Ectodermal cell (in vitro differentiated cells): Measurements from ENCODE around the gene ABCA7.

Source experiments
- H3K27ac ChIP-seq: 2 replicates; pipeline ENCODE4 v1.7.0; 2013; ENCODE audit warnings: mild to moderate bottlenecking, low read depth, low read length; ENCODE audit not compliant: insufficient read depth, poor library complexity, severe bottlenecking
- H3K27me3 ChIP-seq: 2 replicates; pipeline ENCODE4 v1.7.0; 2013; ENCODE audit warnings: mild to moderate bottlenecking, low read length; ENCODE audit not compliant: insufficient read depth, control insufficient read depth, poor library complexity, severe bottlenecking
- H3K36me3 ChIP-seq: one replicate; pipeline ENCODE4 v1.7.0; 2013; ENCODE audit warnings: low read length; ENCODE audit not compliant: control insufficient read depth, insufficient read depth
- H3K4me1 ChIP-seq: one replicate; pipeline ENCODE4 v1.7.0; 2013; ENCODE audit warnings: low read length; ENCODE audit not compliant: control insufficient read depth, insufficient read depth
- H3K4me3 ChIP-seq: 2 replicates; pipeline ENCODE4 v1.7.0; 2013; ENCODE audit warnings: low read depth, low read length, control low read depth; ENCODE audit not compliant: insufficient read depth
- H3K9me3 ChIP-seq: 2 replicates; pipeline ENCODE4 v1.7.0; 2013; ENCODE audit warnings: mild to moderate bottlenecking, low read length, moderate library complexity; ENCODE audit not compliant: control insufficient read depth
- WGBS, 2 experiments: methylation state at CpG; one replicate each; pipeline ENCODE4 v1.1.7; 2013; ENCODE audit warnings: missing lambda C conversion rate in 2 of 2; 5-methylcytosine and 5-hydroxymethylcytosine counted together

Gene ABCA7

DNA sequence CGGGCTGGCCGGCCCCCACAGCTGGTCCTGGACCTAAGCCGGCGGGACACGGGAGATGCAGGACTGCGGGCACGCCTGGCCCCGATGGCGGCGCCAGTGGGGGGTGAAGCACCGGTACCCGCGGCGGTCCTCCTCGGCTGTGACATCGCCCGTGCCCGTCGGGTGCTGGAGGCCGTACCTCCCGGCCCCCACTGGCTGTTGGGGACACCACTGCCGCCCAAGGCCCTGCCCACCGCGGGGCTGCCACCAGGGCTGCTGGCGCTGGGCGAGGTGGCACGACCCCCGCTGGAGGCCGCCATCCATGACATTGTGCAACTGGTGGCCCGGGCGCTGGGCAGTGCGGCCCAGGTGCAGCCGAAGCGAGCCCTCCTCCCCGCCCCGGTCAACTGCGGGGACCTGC, 36.6 kb upstream of the ABCA7 start:
- no peak overlapping the region for H3K27ac ChIP-seq
- H3K4me1 ChIP-seq, result no peaks in the 10 kb centered on the region
- H3K36me3 ChIP-seq, result no peaks in the 10 kb centered on the region
- H3K9me3 ChIP-seq, result no peaks in the 10 kb centered on the region
- 91 to 92% methylated on average over 37 of the region's 37 CpGs for WGBS, 2 experiments
- H3K27me3 ChIP-seq, result peaks cover 45% of the 10 kb centered on the region
- no peak overlapping the region for H3K4me3 ChIP-seq

DNA sequence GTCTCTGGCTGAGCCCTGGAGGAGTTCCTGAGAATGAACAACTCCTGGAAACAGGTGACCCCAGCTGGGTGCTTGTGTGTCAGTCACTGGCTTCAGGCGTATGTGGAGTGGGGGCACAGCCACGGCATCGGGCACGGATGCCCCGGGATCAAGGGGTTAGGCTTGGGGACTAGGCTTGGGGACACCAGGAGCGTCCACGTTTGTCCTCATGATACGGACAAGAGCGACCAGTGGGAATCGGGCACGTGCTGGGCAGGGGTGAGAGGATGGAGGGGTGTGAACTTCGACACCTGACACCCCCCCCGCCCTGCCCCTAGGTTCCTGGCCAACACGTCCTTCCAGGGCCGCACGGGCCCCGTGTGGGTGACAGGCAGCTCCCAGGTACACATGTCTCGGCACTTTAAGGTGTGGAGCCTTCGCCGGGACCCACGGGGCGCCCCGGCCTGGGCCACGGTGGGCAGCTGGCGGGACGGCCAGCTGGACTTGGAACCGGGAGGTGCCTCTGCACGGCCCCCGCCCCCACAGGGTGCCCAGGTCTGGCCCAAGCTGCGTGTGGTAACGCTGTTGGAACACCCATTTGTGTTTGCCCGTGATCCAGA, 35.6 kb upstream of the ABCA7 start:
- H3K4me1 ChIP-seq, result no peaks in the 10 kb centered on the region
- 88% methylated on average over 32 of the region's 32 CpGs for WGBS, 2 experiments
- no peak overlapping the region for H3K4me3 ChIP-seq
- H3K27me3 ChIP-seq, result peaks cover 34% of the 10 kb centered on the region
- no peak overlapping the region for H3K27ac ChIP-seq
- H3K36me3 ChIP-seq, result no peaks in the 10 kb centered on the region
- no peaks in the 10 kb centered on the region for H3K9me3 ChIP-seq

DNA sequence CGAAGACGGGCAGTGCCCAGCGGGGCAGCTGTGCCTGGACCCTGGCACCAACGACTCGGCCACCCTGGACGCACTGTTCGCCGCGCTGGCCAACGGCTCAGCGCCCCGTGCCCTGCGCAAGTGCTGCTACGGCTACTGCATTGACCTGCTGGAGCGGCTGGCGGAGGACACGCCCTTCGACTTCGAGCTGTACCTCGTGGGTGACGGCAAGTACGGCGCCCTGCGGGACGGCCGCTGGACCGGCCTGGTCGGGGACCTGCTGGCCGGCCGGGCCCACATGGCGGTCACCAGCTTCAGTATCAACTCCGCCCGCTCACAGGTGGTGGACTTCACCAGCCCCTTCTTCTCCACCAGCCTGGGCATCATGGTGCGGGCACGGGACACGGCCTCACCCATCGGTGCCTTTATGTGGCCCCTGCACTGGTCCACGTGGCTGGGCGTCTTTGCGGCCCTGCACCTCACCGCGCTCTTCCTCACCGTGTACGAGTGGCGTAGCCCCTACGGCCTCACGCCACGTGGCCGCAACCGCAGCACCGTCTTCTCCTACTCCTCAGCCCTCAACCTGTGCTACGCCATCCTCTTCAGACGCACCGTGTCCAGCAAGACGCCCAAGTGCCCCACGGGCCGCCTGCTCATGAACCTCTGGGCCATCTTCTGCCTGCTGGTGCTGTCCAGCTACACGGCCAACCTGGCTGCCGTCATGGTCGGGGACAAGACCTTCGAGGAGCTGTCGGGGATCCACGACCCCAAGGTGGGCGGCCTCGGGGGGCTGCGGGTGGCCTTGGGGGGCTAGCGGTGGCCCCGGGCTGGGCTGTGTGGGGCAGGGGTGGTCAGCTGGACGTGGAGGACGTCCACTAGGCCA, 34.9 kb upstream of the ABCA7 start:
- Histone ChIP-seq H3K27ac (no peak overlapping the region), H3K27me3 (peaks cover 27% of the 10 kb centered on the region), H3K36me3 (no peaks in the 10 kb centered on the region), H3K4me1 (no peaks in the 10 kb centered on the region), H3K9me3 (no peaks in the 10 kb centered on the region), H3K4me3 (no peak overlapping the region)
- 93% methylated on average over 69 to 70 of the region's 70 CpGs for WGBS, 2 experiments

DNA sequence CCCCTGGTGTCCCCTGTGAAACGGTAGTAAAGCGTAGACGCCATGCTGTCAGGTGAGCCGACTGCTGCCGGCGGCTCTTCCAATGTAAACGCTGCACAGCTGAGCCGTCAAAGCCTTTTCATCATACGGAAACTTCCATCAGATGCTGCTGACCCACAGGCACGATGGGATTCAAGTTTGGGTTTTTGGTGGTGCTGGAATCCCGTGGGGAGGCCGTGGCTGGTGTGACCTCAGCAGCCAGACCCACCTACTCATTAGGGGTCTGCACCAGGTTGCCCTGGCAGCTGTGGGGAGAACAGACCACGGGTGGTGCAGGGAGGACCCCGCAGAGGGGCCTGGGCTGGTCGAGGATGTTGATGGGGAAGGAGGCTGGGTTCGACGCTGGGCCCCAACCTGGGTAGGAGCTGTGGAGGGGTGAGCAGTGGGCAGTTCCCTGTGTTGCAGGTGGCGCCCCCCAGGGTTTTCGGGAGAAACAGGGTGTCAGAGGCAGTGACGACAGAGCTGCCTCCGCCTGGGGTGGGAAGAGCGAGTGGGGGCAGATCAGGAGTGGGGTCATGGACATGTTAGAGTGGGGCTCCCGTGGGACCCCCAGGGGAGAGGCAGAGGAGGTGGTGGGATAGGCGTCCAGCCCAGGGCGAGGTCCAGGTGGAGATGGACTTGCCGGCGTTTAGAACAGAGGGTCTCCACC, 33.1 kb upstream of the ABCA7 start:
- H3K9me3 ChIP-seq, result no peaks in the 10 kb centered on the region
- no peak overlapping the region for H3K27ac ChIP-seq
- no peak overlapping the region for H3K4me3 ChIP-seq
- 90 to 92% methylated on average over 27 of the region's 27 CpGs for WGBS, 2 experiments
- H3K27me3 ChIP-seq, result peaks cover 9% of the 10 kb centered on the region
- no peaks in the 10 kb centered on the region for H3K4me1 ChIP-seq
- no peaks in the 10 kb centered on the region for H3K36me3 ChIP-seq

DNA sequence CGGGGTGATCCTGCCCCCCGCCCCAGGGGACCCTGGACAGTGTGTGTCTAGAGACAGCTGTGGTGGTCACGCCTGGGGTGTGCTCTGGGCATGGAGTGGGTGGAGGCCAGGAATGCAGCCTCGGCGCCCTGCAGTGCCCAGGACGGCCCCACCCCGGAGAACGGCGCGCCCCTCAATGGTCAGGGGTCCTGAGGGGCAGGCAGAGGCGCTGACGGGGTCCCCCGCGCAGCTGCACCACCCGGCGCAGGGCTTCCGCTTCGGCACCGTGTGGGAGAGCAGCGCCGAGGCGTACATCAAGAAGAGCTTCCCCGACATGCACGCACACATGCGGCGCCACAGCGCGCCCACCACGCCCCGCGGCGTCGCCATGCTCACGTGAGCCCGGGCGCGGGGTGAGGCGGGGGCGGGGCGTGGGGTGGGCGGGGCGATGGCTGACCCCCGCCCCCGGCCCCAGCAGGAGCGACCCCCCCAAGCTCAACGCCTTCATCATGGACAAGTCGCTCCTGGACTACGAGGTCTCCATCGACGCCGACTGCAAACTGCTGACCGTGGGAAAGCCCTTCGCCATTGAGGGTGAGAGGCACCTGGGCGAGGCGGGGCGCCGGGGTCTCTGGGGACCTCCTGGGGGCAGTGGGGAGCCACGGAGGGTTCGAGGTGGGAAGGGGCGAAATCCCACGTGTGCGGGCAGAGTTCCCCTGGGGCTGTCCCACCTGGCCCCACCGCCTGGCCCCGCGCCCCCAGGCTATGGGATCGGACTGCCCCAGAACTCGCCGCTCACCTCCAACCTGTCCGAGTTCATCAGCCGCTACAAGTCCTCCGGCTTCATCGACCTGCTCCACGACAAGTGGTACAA, 32.3 kb upstream of the ABCA7 start:
- H3K27me3 ChIP-seq, result peaks cover 2% of the 10 kb centered on the region
- no peak overlapping the region for H3K4me3 ChIP-seq
- no peak overlapping the region for H3K27ac ChIP-seq
- WGBS, 2 experiments, result 95 to 96% methylated on average over 73 of the region's 73 CpGs
- no peaks in the 10 kb centered on the region for H3K4me1 ChIP-seq
- peaks cover 5% of the 10 kb centered on the region for H3K36me3 ChIP-seq
- H3K9me3 ChIP-seq, result no peaks in the 10 kb centered on the region

DNA sequence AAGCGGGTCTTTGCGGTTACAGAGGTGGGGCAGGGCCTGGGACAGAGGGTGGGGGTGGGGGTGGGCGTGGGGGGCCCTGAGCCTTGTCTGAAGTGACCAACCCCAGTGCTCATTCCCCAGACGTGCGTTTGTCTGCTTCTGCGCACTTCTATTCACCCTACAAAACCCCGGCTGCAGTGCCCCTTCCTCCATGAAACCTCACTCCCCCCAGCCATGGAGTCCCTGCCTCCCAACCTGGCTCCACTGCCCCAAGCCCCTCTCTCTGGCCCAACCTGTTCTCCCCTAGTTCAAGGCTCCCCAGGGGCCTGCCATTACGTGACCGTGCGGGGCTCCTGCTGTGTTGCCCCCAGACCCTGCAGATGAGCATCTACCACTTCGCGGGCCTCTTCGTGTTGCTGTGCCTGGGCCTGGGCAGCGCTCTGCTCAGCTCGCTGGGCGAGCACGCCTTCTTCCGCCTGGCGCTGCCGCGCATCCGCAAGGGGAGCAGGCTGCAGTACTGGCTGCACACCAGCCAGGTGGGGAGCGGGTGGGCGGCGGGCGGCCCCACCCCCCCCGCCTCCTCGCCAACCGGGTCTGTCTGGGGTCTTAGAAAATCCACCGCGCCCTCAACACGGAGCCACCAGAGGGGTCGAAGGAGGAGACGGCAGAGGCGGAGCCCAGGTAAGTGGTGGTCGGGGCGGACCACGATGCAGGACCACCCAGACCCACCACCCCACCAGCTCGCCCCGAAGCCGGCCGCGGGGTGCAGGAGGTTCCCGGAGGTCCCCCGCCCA, 31.5 kb upstream of the ABCA7 start:
- H3K27ac ChIP-seq, result no peak overlapping the region
- no peaks in the 10 kb centered on the region for H3K4me1 ChIP-seq
- 93% methylated on average over 45 of the region's 45 CpGs for WGBS, 2 experiments

DNA sequence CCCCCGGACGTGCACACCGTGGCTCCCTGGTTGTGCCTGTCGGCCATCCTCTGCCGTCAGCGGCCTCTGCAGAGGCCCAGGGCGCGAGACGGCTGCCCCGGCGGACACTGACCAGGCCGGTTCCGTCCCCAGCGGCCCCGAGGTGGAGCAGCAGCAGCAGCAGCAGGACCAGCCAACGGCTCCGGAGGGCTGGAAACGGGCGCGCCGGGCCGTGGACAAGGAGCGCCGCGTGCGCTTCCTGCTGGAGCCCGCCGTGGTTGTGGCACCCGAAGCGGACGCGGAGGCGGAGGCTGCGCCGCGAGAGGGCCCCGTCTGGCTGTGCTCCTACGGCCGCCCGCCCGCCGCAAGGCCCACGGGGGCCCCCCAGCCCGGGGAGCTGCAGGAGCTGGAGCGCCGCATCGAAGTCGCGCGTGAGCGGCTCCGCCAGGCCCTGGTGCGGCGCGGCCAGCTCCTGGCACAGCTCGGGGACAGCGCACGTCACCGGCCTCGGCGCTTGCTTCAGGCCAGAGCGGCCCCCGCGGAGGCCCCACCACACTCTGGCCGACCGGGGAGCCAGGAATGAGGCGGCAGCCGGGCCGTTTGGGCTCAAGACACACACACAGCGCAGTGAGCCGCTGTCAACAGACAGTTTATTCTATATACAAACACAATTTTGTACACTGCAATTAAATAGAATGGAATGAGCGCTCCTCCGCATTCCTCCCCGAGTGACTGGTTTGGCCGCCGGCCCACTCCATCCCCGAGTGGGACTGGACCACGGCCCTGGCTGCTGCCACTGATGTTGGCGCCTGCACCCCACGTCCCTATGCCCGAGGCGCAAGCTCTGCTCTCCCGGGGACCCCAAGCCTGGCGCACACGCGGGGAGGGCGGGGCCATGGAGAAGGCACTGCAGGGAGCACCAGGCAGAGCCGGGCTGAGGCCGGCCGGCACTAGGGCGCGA, 30.6 kb upstream of the ABCA7 start:
- H3K36me3 ChIP-seq, result peaks cover 5% of the 10 kb centered on the region
- H3K4me1 ChIP-seq, result no peaks in the 10 kb centered on the region
- 95% methylated on average over 92 of the region's 92 CpGs for WGBS, 2 experiments
- H3K27ac ChIP-seq, result no peak overlapping the region
- H3K9me3 ChIP-seq, result no peaks in the 10 kb centered on the region
- H3K27me3 ChIP-seq, result no peaks in the 10 kb centered on the region
- no peak overlapping the region for H3K4me3 ChIP-seq

More for the DNA sequence above, 31.5 kb upstream of the ABCA7 start:
- peaks cover 5% of the 10 kb centered on the region for H3K36me3 ChIP-seq
- no peaks in the 10 kb centered on the region for H3K9me3 ChIP-seq
- H3K27me3 ChIP-seq, result no peaks in the 10 kb centered on the region
- H3K4me3 ChIP-seq, result no peak overlapping the region

DNA sequence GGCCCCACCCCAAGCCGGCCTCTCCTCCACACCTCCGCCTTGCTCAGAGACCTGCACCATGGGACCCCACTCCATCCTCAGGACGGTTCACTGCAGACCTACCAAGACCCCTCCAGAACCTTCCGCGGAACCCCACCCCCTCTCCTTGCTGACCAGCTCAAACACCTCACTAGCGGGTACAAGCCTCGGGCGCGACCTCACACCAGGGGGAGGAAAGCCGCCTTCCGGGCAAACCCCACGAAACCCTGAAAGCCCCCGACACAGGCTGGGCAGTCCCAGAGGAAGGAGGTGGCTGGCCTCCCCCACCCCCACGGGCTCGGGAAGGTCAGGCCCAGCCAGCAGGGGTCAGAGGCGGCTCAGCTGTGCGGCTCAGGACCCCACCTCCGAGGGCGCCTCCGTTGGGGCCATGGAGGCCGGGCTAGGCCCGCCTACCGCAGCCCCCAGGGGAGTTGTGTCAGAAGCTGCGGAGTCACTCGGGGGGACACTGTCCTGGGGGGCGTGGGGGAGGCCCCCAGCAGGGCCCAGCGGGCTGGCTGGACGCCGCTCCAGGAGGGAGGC, 29.8 kb upstream of the ABCA7 start:
- no peaks in the 10 kb centered on the region for H3K27me3 ChIP-seq
- H3K4me1 ChIP-seq, result no peaks in the 10 kb centered on the region
- no peak overlapping the region for H3K27ac ChIP-seq
- no peak overlapping the region for H3K4me3 ChIP-seq
- no peaks in the 10 kb centered on the region for H3K9me3 ChIP-seq
- peaks cover 5% of the 10 kb centered on the region for H3K36me3 ChIP-seq
- 92 to 94% methylated on average over 29 of the region's 29 CpGs for WGBS, 2 experiments
